T-helper 2 cell treated with Interferon-gamma antibody and Interleukin-4, amounts not matched to agents 100 ng/mL and 5 ng/mL, for 36 hours (primary cell): ENCODE results near the gene CCM2. TPM values are rescaled to one million over a fixed set of nuclear protein-coding genes. Genes with fewer than 3 reads are reported as not detected.

ENCODE experiments used
- intact Hi-C: fragments of 100-400 bp; cut with micrococcal nuclease; formaldehyde crosslinking; loops from one replicate; pipeline ENCODE4 v1.15.1; 2023
- total RNA-seq: library from RNA; stranded (reverse); gene quantifications from 2 replicates; pipeline ENCODE4 v1.2.3, GENCODE V29; 2022

CCM2 gene
- total RNA-seq, 1 donor from 2014 or later: 127 TPM

GRCh38 chr7:45118292-45118691 lies 118.3 kb downstream of the CCM2 start:
- intact Hi-C loops: no loop called here

DNA sequence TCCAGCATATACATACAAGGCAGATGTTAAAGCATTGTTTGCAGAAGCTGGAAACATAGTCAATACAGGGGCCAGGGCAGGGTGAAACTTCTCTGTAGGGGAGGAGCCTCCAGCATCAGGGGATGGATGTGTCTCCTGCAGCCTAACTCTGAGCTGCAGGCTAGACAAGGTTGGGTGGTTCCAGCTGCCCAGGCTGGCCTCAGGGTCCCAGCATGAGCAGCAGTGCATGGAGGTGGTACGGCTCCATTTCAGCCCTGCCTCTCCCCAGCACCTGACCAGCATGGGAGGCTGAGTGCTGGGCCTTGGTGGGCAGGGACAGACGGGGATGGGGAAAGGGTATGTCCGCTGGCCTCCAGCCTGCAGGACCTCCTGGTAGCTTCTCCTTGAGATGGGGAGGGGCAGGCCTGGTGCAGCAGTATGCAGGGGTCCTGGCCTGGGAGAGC lies 118.9 kb downstream of the CCM2 start:
- intact Hi-C loops: no loop called here

DNA sequence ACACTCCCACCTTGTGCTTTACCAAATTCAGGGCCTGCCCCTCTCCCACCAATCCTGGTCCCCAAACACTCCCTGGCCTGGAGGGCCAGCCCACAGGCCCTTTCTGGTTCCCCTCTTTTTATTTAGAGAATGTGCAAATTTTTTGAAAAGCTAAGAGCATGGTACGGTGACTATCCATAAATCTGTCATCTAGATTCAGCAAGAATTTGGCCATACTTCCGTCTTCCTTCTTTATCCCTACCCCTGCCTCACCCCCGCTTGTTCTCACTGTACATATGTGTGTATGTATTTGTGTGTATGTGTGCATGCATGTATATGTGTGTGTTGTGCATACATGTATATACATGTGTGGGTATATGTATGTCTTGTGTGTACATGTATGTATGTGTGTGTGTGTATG lies 119.5 kb downstream of the CCM2 start:
- intact Hi-C loops: no loop called here

DNA sequence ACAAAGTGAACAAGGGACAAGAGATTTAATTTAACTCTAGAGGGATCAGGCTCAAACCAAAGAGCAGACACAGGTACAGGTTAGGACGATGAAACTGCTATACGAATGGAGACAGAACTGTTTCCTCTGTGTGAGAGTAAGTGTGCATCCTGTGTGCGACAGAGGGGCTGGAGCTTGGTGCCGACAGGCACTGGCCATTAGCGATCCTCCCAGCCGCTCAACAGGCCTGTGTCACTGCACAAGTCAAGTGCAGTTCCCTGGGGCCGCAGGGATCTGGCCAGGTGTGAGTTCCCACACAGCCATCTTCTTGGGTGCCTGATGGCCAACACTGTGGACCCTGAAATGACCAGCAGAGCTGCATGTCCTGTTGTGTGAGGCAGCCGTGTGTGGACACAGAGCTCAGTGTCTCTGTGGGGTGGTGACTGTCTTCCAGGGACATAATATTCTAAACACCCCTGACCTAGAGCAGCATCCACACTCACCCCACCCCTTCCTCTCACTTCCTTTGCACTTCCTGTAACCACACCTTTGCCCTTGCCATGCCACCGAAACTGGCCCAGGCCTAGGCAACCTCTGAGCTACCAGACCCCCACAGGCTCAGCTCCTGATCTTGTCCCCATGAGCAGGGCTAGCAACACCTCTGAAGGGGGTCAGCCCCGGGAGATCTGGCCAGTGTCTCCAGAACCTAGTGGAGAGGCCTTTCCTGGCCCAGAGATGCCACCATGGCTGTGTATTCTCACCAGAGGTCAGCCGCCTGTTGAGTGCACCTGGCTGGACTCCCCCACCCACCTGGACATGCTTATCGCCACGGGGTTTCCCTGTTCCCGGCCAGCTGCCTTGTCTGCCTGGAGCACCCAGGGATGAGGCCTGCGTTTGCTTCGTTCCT lies 123.2 kb downstream of the CCM2 start:
- intact Hi-C loops: no loop called here

DNA sequence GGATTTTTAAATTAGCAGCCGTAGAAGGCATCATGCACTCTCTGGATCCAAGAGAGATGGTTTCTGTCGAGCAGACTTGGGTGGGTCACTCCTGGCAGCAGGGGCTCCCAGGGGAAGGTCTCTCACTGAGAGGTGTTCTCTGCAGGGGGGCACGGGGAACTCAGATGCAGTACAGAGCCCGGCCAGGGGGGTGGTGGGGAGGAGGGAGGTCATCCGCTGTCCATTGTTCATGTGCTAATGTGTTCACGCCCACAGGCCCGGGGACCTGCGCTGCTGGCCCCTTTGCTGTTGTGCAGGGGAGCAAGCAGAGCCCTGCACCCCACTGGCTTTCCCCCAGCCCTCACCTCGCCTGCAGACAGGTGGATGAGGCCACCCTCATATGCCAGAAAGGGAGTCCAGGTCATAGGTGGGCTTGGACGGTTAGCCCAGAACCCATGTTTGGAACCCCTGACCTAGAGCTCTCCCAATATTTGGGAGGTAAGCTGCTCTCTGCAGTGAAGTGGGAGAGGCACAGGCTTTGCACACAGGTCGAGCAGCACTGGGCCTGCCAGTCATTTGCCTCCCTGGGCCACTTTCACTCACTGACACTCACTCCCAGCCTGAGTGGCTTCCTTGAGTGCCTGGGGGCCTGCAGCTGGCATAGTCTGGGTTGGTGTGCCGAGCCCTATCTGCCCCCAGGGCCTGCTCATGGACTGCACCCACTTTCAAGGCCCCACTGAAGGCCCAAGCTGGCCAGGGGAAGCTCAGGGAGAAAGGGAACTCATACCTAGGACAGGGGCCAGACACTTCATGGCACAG lies 124.1 kb downstream of the CCM2 start:
- intact Hi-C loops: no loop called here

- intact Hi-C loops: no loop called here
Observed at GRCh38 chr7:45125193-45125904, 125.3 kb downstream of the CCM2 start.

Other genes starting within 250 kb of the CCM2 start
- 2,229 and 2,281 TPM in 2 replicates for gene PPIA, start 203.5 kb upstream of the CCM2 start, total RNA-seq
- 300 and 305 TPM in 2 replicates for gene H2AZ2, start 152.1 kb upstream of the CCM2 start, total RNA-seq
- 25.9 and 26.6 TPM in 2 replicates for gene PURB, start 114.7 kb upstream of the CCM2 start, total RNA-seq
- gene MYO1G, start 21.2 kb upstream of the CCM2 start, total RNA-seq: 533 and 534 TPM in 2 replicates
- 0.02 TPM in 1 of 2 replicates, not detected in the other for gene NACAD, start 88.8 kb downstream of the CCM2 start, total RNA-seq
- 118 and 119 TPM in 2 replicates for gene TBRG4, start 111.5 kb downstream of the CCM2 start, total RNA-seq
- not detected in 2 replicates for gene RAMP3, start 157.6 kb downstream of the CCM2 start, total RNA-seq